Activated naive CD8-positive, alpha-beta T cell treated with anti-CD3 and anti-CD28 coated beads, Interleukin-2, amount 10 ng/mL, durations not matched to agents 7 days and 5 days (primary cell): ENCODE data around the gene OPN4. TPM values are rescaled to one million over a fixed set of nuclear protein-coding genes. Genes with fewer than 3 reads are reported as not detected.

Experiments used
- ATAC-seq: fragments of 150-1000 bp; cut with Tn5 transposase; one replicate; pipeline ENCODE4 v1.10.0; 2021; ENCODE audit warnings: low read depth, moderate library complexity
- POLR2A ChIA-PET: fragments of 350-600 bp; sonication (Branson Sonifier 250); formaldehyde crosslinking; loops from one replicate; lab custom pipeline; 2021; ENCODE audit warnings: antibody characterized with exemption; lab: Charles Lee
- DNase-seq: peaks from one replicate; pipeline ENCODE4 v3.0.0; 2021
- H3K27ac Mint-ChIP-seq: one replicate; pipeline ENCODE4 v1.8.0; 2022; ENCODE audit warnings: mild to moderate bottlenecking, mixed read lengths
- H3K27me3 Mint-ChIP-seq: one replicate; pipeline ENCODE4 v1.8.0; 2022; ENCODE audit warnings: mild to moderate bottlenecking, moderate library complexity, mixed read lengths
- H3K36me3 Mint-ChIP-seq: one replicate; pipeline ENCODE4 v1.8.0; 2021; ENCODE audit warnings: mild to moderate bottlenecking, mixed read lengths
- H3K4me1 Mint-ChIP-seq: one replicate; pipeline ENCODE4 v1.8.0; 2021; ENCODE audit warnings: mixed read lengths
- H3K4me3 Mint-ChIP-seq: one replicate; pipeline ENCODE4 v1.8.0; 2022; ENCODE audit warnings: mild to moderate bottlenecking, moderate library complexity, mixed read lengths
- H3K9me3 Mint-ChIP-seq: one replicate; pipeline ENCODE4 v1.8.0; 2021; ENCODE audit warnings: mixed read lengths
- total RNA-seq, 2 experiments: library from RNA; stranded (reverse); gene quantifications; one replicate each; pipeline ENCODE4 v1.2.3, GENCODE V29; 2021

The OPN4 gene
- total RNA-seq, 2 experiments from 2014 or later = not detected

GRCh38 chr10:86661161-86662025 is 7.0 kb downstream of the OPN4 start:
- H3K27ac Mint-ChIP-seq = no peak overlapping the region
- no peak overlapping the region for H3K4me3 Mint-ChIP-seq
- no peaks in the 10 kb centered on the region for H3K27me3 Mint-ChIP-seq
- no peaks in the 10 kb centered on the region for H3K36me3 Mint-ChIP-seq
- no peaks in the 10 kb centered on the region for H3K9me3 Mint-ChIP-seq
- POLR2A ChIA-PET = no interaction called here
- no peak for ATAC-seq
- H3K4me1 Mint-ChIP-seq = no peaks in the 10 kb centered on the region
- DNase-seq = no peak

GRCh38 chr10:86662186-86663045 is 8.1 kb downstream of the OPN4 start:
- DNase-seq (no peak), ATAC-seq (no peak)
- POLR2A ChIA-PET = no interaction called here
- Mint-ChIP-seq H3K9me3 (no peaks in the 10 kb centered on the region), H3K4me1 (no peaks in the 10 kb centered on the region), H3K4me3 (no peak overlapping the region), H3K36me3 (no peaks in the 10 kb centered on the region), H3K27ac (no peak overlapping the region), H3K27me3 (no peaks in the 10 kb centered on the region)

DNA sequence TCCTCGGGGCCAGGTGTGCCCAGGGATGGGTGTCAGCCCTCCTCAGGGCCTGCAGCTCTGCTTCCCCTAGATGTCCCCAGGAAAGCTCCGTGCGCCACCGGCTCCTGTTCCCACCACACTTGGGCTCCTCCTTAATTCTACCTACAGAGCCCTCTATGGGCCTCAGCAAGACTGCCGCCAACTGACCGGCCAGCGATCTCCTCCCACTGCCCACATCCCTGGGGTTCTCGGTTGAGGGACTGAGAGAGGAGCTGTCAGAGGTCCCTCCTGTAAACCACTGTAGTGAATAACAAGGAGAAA is 8.6 kb downstream of the OPN4 start:
- POLR2A ChIA-PET = no interaction called here
- Mint-ChIP-seq H3K4me3 (no peak overlapping the region), H3K27ac (no peak overlapping the region), H3K9me3 (no peaks in the 10 kb centered on the region), H3K27me3 (no peaks in the 10 kb centered on the region), H3K36me3 (no peaks in the 10 kb centered on the region), H3K4me1 (no peaks in the 10 kb centered on the region)
- no peak for DNase-seq
- no peak for ATAC-seq

DNA sequence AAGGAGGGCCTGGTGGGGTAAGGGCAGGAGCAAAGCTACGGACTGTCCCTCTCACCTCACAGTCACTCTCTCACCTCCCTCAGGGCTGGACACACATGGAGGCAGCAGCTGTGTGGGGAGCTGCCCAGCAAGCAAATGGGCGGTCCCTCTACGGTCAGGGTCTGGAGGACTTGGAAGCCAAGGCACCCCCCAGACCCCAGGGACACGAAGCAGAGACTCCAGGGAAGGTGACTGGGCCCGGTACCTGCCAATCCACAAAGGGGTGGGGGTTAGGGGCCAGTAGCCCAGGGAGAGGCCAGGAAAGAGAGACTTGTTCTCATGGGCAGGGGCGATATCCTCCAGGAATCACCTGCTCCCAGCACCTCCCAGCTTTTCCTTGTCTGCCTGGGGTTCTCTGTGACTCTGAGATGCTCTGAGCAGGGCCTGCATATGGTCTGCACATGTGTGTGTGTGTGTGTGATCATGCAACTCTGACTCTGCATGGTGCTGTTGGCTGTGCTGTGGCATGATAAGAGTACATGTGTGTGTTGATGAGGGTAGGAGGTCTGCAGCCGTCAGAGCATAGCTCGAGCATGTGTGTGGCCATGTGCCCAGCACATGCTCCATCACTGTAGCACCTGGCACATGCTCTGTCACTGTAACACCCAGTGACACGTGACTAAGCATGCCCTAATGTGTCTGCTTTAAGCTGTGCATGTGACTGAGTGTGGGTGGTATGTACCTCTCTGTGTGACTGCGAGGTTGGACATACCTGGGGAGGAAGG is 9.4 kb downstream of the OPN4 start:
- Mint-ChIP-seq H3K4me1 (no peaks in the 10 kb centered on the region), H3K27ac (no peak overlapping the region), H3K36me3 (no peaks in the 10 kb centered on the region), H3K27me3 (no peaks in the 10 kb centered on the region), H3K4me3 (no peak overlapping the region), H3K9me3 (no peaks in the 10 kb centered on the region)
- POLR2A ChIA-PET = no interaction called here
- ATAC-seq (no peak), DNase-seq (no peak)

- Mint-ChIP-seq H3K4me1 (no peaks in the 10 kb centered on the region), H3K27ac (no peak overlapping the region), H3K9me3 (no peaks in the 10 kb centered on the region), H3K36me3 (no peaks in the 10 kb centered on the region), H3K4me3 (no peak overlapping the region), H3K27me3 (no peaks in the 10 kb centered on the region)
- no peak for ATAC-seq
- POLR2A ChIA-PET = no interaction called here
- DNase-seq = no peak
Observed at GRCh38 chr10:86664341-86665217, 10.2 kb downstream of the OPN4 start.

DNA sequence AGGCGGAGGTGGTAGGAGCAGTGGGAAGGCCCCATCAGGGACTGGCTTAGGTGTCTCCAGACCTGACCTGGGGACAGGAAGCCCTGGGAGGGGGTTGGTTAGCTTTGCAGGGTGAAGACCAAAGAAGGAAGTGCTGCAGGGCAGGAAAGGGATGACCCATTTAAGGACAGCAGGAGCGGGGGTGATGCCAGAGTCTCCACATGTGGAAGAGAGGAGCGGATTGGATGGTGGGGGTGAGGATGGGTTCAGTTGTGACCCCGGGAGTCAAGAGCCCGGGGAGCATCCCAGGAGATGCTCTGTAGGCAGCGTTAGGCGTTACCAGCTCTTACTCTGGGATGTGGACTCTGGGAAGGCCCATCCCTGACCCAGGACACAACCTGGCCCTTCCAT is 10.9 kb downstream of the OPN4 start:
- Mint-ChIP-seq H3K4me1 (no peaks in the 10 kb centered on the region), H3K27me3 (no peaks in the 10 kb centered on the region), H3K9me3 (no peaks in the 10 kb centered on the region), H3K36me3 (no peaks in the 10 kb centered on the region), H3K27ac (no peak overlapping the region), H3K4me3 (no peak overlapping the region)
- DNase-seq (no peak), ATAC-seq (no peak)
- POLR2A ChIA-PET = no interaction called here

- no peak for DNase-seq
- Mint-ChIP-seq H3K27me3 (no peaks in the 10 kb centered on the region), H3K4me1 (no peaks in the 10 kb centered on the region), H3K9me3 (no peaks in the 10 kb centered on the region), H3K27ac (no peak overlapping the region), H3K36me3 (no peaks in the 10 kb centered on the region), H3K4me3 (no peak overlapping the region)
- no peak for ATAC-seq
- POLR2A ChIA-PET = no interaction called here
Observed at GRCh38 chr10:86665868-86666267, 11.5 kb downstream of the OPN4 start.

GRCh38 chr10:86666538-86666937 is 12.2 kb downstream of the OPN4 start:
- Mint-ChIP-seq H3K27me3 (no peaks in the 10 kb centered on the region), H3K9me3 (no peaks in the 10 kb centered on the region), H3K36me3 (no peaks in the 10 kb centered on the region), H3K4me1 (no peaks in the 10 kb centered on the region), H3K4me3 (no peak overlapping the region), H3K27ac (no peak overlapping the region)
- POLR2A ChIA-PET = no interaction called here
- ATAC-seq (no peak), DNase-seq (no peak)

- Mint-ChIP-seq H3K36me3 (no peaks in the 10 kb centered on the region), H3K27me3 (no peaks in the 10 kb centered on the region), H3K4me1 (no peaks in the 10 kb centered on the region), H3K27ac (no peak overlapping the region), H3K4me3 (no peak overlapping the region), H3K9me3 (no peaks in the 10 kb centered on the region)
- ATAC-seq (no peak), DNase-seq (no peak)
- POLR2A ChIA-PET = no interaction called here
Observed at GRCh38 chr10:86667421-86668181, 13.3 kb downstream of the OPN4 start.

GRCh38 chr10:86668297-86669165 is 14.2 kb downstream of the OPN4 start, which contains the start of gene LDB3:
LDB3 (plus strand) TSS chr10:86668511; CDS start chr10:86668692, 181 bp downstream.
- H3K9me3 Mint-ChIP-seq = no peaks in the 10 kb centered on the region
- DNase-seq (no peak), ATAC-seq (no peak)
- POLR2A ChIA-PET = no interaction called here
- no peak within 1 kb of the TSS for H3K27ac Mint-ChIP-seq
- H3K27me3 Mint-ChIP-seq = no peaks in the 10 kb centered on the region
- H3K4me3 Mint-ChIP-seq = no peak within 1 kb of the TSS
- no peaks in the 10 kb centered on the region for H3K36me3 Mint-ChIP-seq
- H3K4me1 Mint-ChIP-seq = no peaks in the 10 kb centered on the region

DNA sequence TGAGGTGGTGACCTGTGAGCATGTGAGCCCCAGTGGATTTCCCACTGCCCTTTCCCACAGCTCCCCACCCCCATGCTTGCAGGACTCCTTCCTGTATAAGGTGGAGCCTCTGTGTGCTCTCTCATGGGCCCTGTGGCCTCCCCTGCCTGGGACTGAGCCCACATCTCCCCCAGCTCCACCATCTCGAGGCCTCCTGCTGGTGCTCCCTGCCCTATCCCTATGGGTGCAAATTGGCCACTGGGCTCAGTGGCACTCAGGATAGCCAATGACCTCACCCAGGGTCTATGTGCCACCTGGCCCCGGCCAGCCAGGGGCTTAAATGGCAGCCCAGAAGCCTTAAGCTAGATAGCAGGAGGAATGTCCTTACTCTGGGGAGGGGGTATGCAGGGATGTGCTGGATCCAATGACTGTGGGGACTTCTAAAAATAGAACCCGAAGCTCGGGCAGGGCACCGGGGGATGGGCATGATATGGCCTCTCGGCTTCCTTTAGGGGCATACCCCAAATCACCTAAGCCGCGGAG is 16.0 kb downstream of the OPN4 start:
- Mint-ChIP-seq H3K9me3 (no peaks in the 10 kb centered on the region), H3K27ac (no peak overlapping the region), H3K4me1 (no peaks in the 10 kb centered on the region), H3K36me3 (no peaks in the 10 kb centered on the region), H3K4me3 (no peak overlapping the region), H3K27me3 (no peaks in the 10 kb centered on the region)
- POLR2A ChIA-PET = no interaction called here
- ATAC-seq (no peak), DNase-seq (no peak)
